Rectal smooth muscle tissue (tissue), 1 donor: ENCODE measurements around the gene CBX7.
A peak's percentile ranks its signal among the peaks of the same experiment; 100 is the strongest.
"Not testable (repeated sequence)": the region's sequence is repeated elsewhere in the genome, so short reads cannot be mapped to it uniquely, and the experiment has no call there.

ENCODE experiments used
- H3K27ac ChIP-seq: one replicate; pipeline ENCODE4 v1.7.0; 2013; ENCODE audit warnings: low read depth, low read length, inconsistent platforms
- H3K27me3 ChIP-seq: one replicate; pipeline ENCODE4 v1.7.0; 2013; ENCODE audit warnings: low read length; ENCODE audit not compliant: control insufficient read depth, insufficient read depth
- H3K36me3 ChIP-seq: one replicate; pipeline ENCODE4 v1.7.0; 2013; ENCODE audit warnings: low read length; ENCODE audit not compliant: control insufficient read depth, insufficient read depth
- H3K4me1 ChIP-seq: one replicate; pipeline ENCODE4 v1.7.0; 2013; ENCODE audit warnings: low read length; ENCODE audit not compliant: control insufficient read depth, insufficient read depth
- H3K4me3 ChIP-seq: one replicate; pipeline ENCODE4 v1.7.0; 2013; ENCODE audit warnings: low read length
- H3K9ac ChIP-seq: one replicate; pipeline ENCODE4 v1.7.0; 2013; ENCODE audit warnings: low read length

The CBX7 gene

DNA sequence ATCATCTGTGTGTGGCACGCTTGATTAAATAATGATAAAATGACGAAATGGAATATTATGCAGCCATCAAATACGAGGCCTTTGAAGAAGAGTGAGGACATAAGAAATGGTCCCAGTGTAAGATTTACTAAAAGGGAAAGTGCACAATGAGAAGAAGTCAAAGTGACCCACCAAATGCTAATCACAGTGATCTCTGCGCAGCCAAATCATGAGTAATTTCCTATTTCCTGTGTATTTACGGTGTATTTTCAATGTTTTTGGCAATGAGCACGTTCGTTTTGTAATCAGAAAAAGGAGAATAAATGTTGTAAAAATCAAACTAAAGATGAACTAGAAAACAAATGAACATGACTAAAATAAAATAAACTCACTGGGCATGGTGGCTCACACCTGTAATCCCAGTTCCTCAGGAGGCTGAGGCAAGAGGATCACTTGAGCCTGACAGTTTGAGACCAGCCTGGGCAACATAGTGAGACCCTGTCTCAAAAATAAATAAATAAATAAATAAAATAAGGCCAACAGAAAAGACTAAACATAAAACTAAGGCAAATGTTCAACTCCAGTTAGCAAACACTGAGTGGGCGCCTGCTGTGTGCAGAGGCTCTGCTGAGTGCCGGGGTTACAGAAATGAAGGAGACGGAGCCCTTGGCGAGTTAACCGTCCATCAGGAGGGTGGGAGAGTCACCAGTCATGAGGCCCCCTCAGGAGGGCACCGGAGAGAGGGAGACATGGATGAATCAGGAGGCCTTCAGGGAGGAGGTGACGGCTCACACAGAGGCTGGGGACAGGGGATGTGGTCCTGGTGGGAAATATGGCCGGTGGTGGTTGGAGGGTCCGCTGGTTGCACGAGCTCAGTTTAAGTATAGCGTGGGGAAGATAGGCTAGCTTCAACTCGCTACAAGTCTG lies 26.0 kb upstream of the CBX7 start:
- H3K27me3 ChIP-seq, result no peaks in the 10 kb centered on the region
- H3K4me1 ChIP-seq, result peaks cover 24% of the 10 kb centered on the region
- H3K9ac ChIP-seq, result no peak overlapping the region
- no peak overlapping the region for H3K27ac ChIP-seq
- no peaks in the 10 kb centered on the region for H3K36me3 ChIP-seq
- no peak overlapping the region for H3K4me3 ChIP-seq

DNA sequence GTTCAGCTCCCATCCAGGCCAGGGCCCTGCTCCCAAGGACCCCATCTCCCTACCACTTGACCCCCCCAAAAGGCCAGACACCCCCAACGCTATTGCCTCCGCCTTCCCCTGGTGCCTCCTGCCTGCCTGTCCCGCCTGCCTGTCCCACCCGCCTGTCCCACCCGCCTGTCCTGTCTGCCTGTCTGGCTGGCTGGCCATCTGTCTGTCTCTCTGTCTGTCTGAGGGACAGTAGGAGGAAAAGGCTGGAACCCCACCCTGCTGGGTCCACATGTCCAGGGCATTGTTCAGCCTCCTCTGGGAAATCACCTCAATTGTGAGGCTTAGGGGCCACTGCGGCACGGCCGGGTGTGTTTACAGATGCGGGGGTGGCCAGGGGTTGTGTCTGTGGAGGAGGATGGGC lies 25.3 kb upstream of the CBX7 start:
- no peak overlapping the region for H3K4me3 ChIP-seq
- H3K27me3 ChIP-seq, result no peaks in the 10 kb centered on the region
- no peaks in the 10 kb centered on the region for H3K36me3 ChIP-seq
- peaks cover 24% of the 10 kb centered on the region for H3K4me1 ChIP-seq
- H3K27ac ChIP-seq, result peak overlapping the region; percentile 6
- no peak overlapping the region for H3K9ac ChIP-seq

GRCh38 chr22:39177456-39177775 lies 24.9 kb upstream of the CBX7 start:
- Histone ChIP-seq H3K9ac (no peak overlapping the region), H3K4me1 (peaks cover 24% of the 10 kb centered on the region), H3K36me3 (no peaks in the 10 kb centered on the region), H3K27ac (peak overlapping the region; percentile 17), H3K27me3 (no peaks in the 10 kb centered on the region), H3K4me3 (no peak overlapping the region)

DNA sequence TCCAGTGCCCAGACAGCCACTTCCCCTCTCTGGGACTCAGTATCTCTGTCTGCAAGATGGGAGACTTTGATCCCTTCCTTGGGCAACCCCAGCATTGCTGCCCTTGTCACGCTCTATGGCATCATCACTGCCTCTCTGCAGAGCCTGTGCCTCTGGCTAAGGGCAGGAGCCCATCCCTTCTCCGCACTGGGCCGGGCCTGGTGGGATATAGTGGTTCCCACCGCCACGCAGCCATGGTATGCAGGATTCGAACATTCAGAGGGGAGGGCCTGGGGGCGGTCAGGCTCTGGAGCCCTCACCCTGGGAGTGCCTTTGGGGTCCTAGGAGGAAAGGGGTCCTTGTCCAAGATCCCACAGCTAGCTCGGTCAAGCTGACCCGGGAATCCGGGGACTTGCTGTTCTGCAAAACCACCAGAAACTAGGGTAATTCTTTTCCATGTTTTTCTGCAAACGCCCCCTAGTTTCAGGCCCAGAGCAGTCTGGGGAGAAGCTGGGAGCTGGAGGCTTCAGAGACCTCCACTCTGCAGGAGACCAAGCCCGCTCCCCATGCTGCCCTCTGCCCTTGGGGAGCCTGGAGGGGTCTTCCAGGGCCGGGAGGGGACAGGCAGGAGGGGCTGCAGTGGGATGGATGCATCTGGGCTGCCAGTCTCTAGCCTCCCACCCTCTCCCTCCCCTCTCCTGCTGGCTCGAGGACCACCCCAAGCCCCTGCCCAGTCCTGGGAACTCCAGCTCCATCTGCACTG lies 24.4 kb upstream of the CBX7 start:
- peak overlapping the region; percentile 50 for H3K27ac ChIP-seq
- H3K9ac ChIP-seq, result no peak overlapping the region
- H3K4me1 ChIP-seq, result peaks cover 24% of the 10 kb centered on the region
- H3K27me3 ChIP-seq, result no peaks in the 10 kb centered on the region
- H3K4me3 ChIP-seq, result no peak overlapping the region
- H3K36me3 ChIP-seq, result no peaks in the 10 kb centered on the region

DNA sequence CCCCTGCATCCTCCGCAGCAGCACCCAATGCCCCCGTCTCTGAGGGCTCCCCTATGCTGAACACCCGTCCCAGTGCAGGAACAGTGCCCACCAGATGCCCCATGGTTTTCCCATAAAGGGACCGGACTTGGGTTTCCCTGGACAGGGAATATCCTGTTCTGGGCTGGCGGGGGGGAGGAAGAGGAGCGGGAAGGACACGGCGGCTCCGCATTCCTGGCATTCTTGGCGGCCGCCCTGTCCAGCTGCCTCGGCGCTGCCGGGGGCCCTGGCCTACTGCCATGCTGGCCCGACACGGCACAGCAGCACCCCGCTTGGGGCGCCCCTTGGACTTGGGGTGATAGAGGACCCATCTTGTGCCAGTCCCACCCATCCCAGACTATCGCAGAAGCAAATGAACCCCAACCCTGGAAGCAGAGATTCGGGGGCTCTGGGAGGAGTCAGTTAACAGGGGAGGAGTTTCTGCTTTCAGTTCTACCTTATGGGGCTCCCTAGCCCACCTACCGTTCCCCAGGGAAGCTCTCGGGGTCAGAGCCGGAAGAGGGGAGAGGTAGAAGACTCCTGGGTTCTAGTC lies 23.7 kb upstream of the CBX7 start:
- Histone ChIP-seq H3K9ac (no peak overlapping the region), H3K4me3 (no peak overlapping the region), H3K27ac (peak overlapping the region; percentile 69), H3K27me3 (no peaks in the 10 kb centered on the region), H3K36me3 (no peaks in the 10 kb centered on the region), H3K4me1 (peaks cover 24% of the 10 kb centered on the region)

DNA sequence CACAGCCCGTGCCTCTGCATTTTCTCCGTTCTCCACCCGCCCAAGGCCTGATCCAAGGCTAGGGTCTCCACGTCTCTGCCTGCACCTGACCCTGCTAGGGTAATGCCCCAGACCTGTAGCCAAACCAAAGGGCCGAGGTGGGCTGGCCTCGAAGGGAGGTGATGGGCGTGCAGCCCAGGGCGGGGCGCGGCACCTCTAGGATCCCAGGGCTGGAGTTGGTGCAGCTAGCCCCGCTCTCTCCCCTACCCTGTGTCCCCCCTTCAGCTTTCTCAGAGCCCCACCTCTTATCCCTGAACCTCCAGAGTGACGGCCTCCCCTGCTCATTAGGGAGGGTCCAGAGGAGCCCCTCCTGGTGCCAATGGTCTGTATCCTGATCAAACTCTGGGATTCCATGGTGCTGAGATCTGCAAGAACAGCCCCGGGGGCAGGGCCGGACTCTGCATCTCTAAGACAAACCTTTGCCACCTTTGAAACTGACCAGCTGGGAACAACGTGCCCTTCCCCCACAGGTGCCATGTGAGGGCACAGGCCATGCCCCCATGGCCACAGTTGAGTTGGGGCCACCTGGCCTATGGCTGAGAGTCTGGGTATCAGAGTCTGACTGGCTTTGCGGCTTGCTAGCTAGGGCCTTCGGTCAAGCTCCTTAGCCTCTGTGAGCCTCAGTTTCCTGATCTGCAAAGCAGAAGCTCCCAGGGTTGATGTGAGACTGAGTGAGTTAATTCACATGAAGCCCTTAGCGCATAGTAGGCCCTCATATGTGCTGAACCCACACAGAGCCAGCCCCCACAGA lies 23.1 kb upstream of the CBX7 start:
- H3K36me3 ChIP-seq, result no peaks in the 10 kb centered on the region
- H3K9ac ChIP-seq, result no peak overlapping the region
- H3K27me3 ChIP-seq, result no peaks in the 10 kb centered on the region
- H3K27ac ChIP-seq, result peak overlapping the region; percentile 69
- no peak overlapping the region for H3K4me3 ChIP-seq
- H3K4me1 ChIP-seq, result peaks cover 24% of the 10 kb centered on the region

- no peaks in the 10 kb centered on the region for H3K27me3 ChIP-seq
- peaks cover 24% of the 10 kb centered on the region for H3K4me1 ChIP-seq
- peak overlapping the region; percentile 62 for H3K27ac ChIP-seq
- peak overlapping the region; percentile 17 for H3K4me3 ChIP-seq
- H3K36me3 ChIP-seq, result no peaks in the 10 kb centered on the region
- no peak overlapping the region for H3K9ac ChIP-seq
Measured at GRCh38 chr22:39174498-39175352, 22.2 kb upstream of the CBX7 start.

DNA sequence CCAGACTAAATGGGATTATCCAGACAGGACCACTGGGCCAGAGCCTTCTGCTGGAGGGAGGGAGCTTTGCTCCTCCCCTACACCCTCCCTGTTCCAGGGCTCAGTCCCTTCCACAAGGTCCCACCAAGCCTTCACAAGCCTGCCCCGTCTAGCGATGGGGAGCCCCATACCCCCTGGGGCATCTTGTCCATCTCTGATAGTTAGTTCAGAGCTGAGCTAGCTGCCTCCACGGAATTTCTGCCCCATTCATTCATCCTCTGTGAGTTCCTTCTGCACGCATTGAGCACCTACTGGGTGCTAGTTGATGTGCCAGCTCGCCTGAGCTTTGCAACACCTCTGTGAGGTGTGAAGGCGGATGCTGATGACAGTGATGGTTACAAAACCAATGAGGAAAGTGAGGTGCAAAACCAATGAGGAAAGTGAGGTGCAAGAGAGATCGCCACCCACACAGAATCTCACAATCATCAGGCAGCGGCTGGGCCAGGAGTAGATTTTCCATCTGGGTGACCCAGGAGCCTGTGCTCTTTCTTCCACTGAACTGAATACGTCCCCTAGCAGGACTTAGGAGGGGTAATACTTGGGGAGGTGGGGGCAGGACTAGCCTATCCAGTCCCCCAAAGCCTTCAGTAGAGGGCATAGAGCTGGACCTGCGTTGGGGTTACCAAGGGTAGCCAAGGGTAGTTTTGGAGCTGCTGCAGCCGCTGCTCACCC lies 21.5 kb upstream of the CBX7 start:
- H3K4me1 ChIP-seq, result peaks cover 24% of the 10 kb centered on the region
- H3K4me3 ChIP-seq, result peak overlapping the region; percentile 24
- H3K9ac ChIP-seq, result no peak overlapping the region
- H3K36me3 ChIP-seq, result no peaks in the 10 kb centered on the region
- H3K27me3 ChIP-seq, result no peaks in the 10 kb centered on the region
- H3K27ac ChIP-seq, result peak overlapping the region; percentile 62

GRCh38 chr22:39173050-39173706 lies 20.7 kb upstream of the CBX7 start:
- no peak overlapping the region for H3K9ac ChIP-seq
- H3K4me3 ChIP-seq, result no peak overlapping the region
- H3K27ac ChIP-seq, result peak overlapping the region; percentile 62
- no peaks in the 10 kb centered on the region for H3K27me3 ChIP-seq
- H3K4me1 ChIP-seq, result peaks cover 24% of the 10 kb centered on the region
- H3K36me3 ChIP-seq, result no peaks in the 10 kb centered on the region

DNA sequence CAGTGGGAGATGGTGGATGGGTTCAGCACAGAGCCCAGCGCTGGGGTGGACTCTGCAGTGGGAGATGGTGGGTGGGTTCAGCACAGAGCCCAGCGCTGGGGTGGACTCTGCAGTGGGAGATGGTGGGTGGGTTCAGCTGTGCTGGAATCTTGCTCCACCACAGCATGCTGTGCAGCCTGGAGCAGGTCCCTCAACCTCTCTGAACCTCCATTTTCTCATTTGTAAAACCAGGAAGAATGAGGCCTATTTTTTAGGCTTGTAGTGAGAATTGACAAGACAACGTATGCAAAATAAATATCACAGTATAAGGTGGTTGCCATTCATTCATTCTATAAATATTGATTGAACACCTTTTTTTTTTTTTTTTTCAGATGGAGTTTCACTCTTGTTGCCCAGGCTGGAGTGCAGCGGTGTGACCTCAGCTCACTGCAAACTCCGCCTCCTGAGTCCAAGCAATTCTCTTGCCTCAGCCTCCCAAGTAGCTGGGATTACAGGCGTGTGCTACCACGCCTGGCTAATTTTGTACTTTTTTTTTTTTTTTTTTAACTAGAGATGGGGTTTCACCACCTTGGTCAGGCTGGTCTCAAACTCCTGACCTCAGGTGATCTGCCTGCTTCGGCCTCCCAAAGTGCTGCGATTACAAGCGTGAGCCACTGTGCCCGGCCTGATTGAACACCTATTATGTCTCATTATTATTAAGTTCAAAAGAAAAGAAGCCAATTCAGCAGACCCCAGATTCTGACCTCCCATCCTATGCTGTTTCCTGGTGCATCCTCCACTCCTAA lies 20.0 kb upstream of the CBX7 start:
- peaks cover 24% of the 10 kb centered on the region for H3K4me1 ChIP-seq
- H3K27me3 ChIP-seq, H3K9ac ChIP-seq, H3K27ac ChIP-seq, H3K4me3 ChIP-seq, H3K36me3 ChIP-seq: not testable (repeated sequence)
